HG02588 (cell line): ENCODE data around the gene ZNF383.
"Not testable (repeated sequence)": the region's sequence is repeated elsewhere in the genome, so short reads cannot be mapped to it uniquely, and the experiment has no call there.

Experiments
- ATAC-seq: cut with Tn5 transposase; IDR thresholded peaks from one replicate; pipeline ENCODE4 v1.9.1; 2021; ENCODE audit warnings: mild to moderate bottlenecking, moderate library complexity; ENCODE audit not compliant: unreplicated experiment

ZNF383 gene

GRCh38 chr19:37217775-37218591 is at the start of gene ZNF383:
TSS of gene ZNF383 (plus strand) at chr19:37218214. CDS start at chr19:37230454, 12,240 bp downstream.
- ATAC-seq: peak; percentile 85

GRCh38 chr19:37172368-37173366 is 45.3 kb upstream of the ZNF383 start, which contains the start of gene ZNF585A:
TSS of gene ZNF585A (minus strand) at chr19:37172695. CDS start at chr19:37169910, 2,785 bp downstream.
- peak; percentile 93 for ATAC-seq

GRCh38 chr19:37186071-37186470 is 31.9 kb upstream of the ZNF383 start:
- ATAC-seq: not testable (repeated sequence)

- not testable (repeated sequence) for ATAC-seq
These were observed 22.8 kb upstream of the ZNF383 start for GRCh38 chr19:37195248-37195647.

GRCh38 chr19:37197115-37197514 is 20.9 kb upstream of the ZNF383 start:
- not testable (repeated sequence) for ATAC-seq

GRCh38 chr19:37197768-37198167 is 20.2 kb upstream of the ZNF383 start:
- ATAC-seq: no peak

- no peak for ATAC-seq
These were observed 587 bp upstream of the ZNF383 start for GRCh38 chr19:37217480-37217774.

GRCh38 chr19:37218592-37218935 is 550 bp downstream of the ZNF383 start:
- no peak for ATAC-seq

GRCh38 chr19:37220383-37220782 is 2.4 kb downstream of the ZNF383 start:
- no peak for ATAC-seq

- no peak for ATAC-seq
These were observed 3.1 kb downstream of the ZNF383 start for GRCh38 chr19:37221136-37221535.

GRCh38 chr19:37226248-37226647 is 8.2 kb downstream of the ZNF383 start:
- ATAC-seq: no peak

GRCh38 chr19:37227996-37228395 is 10.0 kb downstream of the ZNF383 start:
- no peak for ATAC-seq

GRCh38 chr19:37243206-37243632 is 25.2 kb downstream of the ZNF383 start:
- no peak for ATAC-seq

- no peak for ATAC-seq
These were observed 33.6 kb downstream of the ZNF383 start for GRCh38 chr19:37251308-37252229.

- not testable (repeated sequence) for ATAC-seq
These were observed 45.0 kb downstream of the ZNF383 start for GRCh38 chr19:37263028-37263427.

- ATAC-seq: not testable (repeated sequence)
These were observed 49.0 kb downstream of the ZNF383 start for GRCh38 chr19:37267005-37267404.

- ATAC-seq: not testable (repeated sequence)
These were observed 49.7 kb downstream of the ZNF383 start for GRCh38 chr19:37267755-37268154.

GRCh38 chr19:37280656-37281055 is 62.6 kb downstream of the ZNF383 start:
- ATAC-seq: not testable (repeated sequence)

GRCh38 chr19:37284020-37284419 is 66.0 kb downstream of the ZNF383 start:
- not testable (repeated sequence) for ATAC-seq

GRCh38 chr19:37289229-37289628 is 71.2 kb downstream of the ZNF383 start:
- not testable (repeated sequence) for ATAC-seq
